Esophagus muscularis mucosa (tissue), 3 donors: ENCODE data around the gene ZNG1A.
"Not testable (repeated sequence)": the region's sequence is repeated elsewhere in the genome, so short reads cannot be mapped to it uniquely, and the experiment has no call there.

Source experiments
- POLR2A ChIP-seq: fragments of 450-650 bp; IDR thresholded peaks from one replicate; pipeline ENCODE4 v1.6.1; 2017; ENCODE audit warnings: antibody characterized with exemption, moderate library complexity, mild to moderate bottlenecking, low read depth
- TF ChIP-seq, protein P1 (sequence below), 3 experiments: fragments of 200-600 bp in 2 of 3; fragments of 450-650 bp in 1 of 3; sonication (generic) in 2 of 3; IDR thresholded peaks; one replicate each; pipeline ENCODE4 v1.5.1; 2017 to 2019; ENCODE audit warnings: antibody characterized with exemption in 3 of 3, mild to moderate bottlenecking in 2 of 3, moderate library complexity in 1 of 3

DNA sequence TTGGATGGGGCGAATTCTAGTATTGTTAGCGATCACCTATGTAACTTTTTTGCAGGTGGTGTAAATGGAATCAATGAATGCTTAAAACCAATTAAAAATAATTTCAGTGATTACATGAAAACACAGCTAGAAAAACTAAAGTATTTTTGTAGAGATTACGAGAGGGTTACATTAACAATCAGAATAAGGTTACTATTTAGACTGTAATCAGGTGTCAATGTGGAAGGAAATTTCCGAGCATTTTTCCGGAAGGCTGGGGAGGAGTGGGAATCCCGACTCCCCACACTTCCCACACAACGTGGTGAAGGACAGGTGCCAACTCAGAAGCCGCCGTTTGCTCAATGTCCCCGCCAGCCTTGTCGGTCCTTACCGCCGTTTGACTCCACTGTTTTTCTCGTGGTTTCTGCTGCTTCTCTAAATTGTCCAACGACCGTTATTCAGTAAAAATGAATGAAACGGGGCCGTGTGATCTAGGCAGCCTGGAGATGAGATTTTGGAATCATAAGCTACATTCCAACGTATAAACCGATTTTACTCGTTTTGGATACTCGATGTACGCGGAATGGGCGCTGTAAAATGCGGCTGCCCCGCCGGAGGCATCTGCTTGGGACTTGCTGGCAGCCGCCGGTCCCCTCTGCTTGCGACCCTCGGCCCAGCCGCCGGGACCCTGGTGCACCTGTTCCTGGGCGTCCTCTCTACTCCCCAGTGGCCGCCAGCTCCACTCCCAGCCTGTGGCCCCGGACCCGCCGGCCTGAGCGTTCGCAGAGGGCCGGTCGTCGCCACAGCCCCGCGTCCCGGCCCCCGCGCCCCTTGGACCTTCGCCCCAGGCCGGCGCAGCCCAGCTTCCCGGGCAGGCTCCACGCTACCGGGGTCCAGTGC, 66.0 kb downstream of the ZNG1A start:
- TF ChIP-seq, protein P1, sequence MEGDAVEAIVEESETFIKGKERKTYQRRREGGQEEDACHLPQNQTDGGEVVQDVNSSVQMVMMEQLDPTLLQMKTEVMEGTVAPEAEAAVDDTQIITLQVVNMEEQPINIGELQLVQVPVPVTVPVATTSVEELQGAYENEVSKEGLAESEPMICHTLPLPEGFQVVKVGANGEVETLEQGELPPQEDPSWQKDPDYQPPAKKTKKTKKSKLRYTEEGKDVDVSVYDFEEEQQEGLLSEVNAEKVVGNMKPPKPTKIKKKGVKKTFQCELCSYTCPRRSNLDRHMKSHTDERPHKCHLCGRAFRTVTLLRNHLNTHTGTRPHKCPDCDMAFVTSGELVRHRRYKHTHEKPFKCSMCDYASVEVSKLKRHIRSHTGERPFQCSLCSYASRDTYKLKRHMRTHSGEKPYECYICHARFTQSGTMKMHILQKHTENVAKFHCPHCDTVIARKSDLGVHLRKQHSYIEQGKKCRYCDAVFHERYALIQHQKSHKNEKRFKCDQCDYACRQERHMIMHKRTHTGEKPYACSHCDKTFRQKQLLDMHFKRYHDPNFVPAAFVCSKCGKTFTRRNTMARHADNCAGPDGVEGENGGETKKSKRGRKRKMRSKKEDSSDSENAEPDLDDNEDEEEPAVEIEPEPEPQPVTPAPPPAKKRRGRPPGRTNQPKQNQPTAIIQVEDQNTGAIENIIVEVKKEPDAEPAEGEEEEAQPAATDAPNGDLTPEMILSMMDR (IDR thresholded peaks at IDR 0.05), result not testable (repeated sequence)
- TF ChIP-seq POLR2A, result not testable (repeated sequence)
